Right lobe of liver (tissue), 6 donors: ENCODE measurements around the gene RPP21. TPM values are rescaled to one million over a fixed set of nuclear protein-coding genes. Genes with fewer than 3 reads are reported as not detected.

ENCODE experiments used
- ATAC-seq, 4 donors: fragments of 200-7000 bp; cut with Tn5 transposase; one replicate each; pipeline ENCODE4 v1.9.1; 2020; ENCODE audit warnings: mild to moderate bottlenecking in 4 of 4, moderate library complexity in 4 of 4
- DNase-seq, 3 donors: peaks; one replicate each; pipeline ENCODE4 v3.0.0-alpha.2; 2020
- H3K27ac ChIP-seq, 3 donors: fragments of 200-600 bp; one replicate each; pipeline ENCODE4 v1.8.0; 2022
- H3K27me3 ChIP-seq, 2 donors: fragments of 200-600 bp; one replicate each; pipeline ENCODE4 v1.8.0; 2022
- H3K36me3 ChIP-seq, 4 donors: fragments of 200-600 bp; sonication (generic) in 1 of 4; one replicate each; pipeline versions ENCODE4 v1.5.1 to v1.8.0; 2017 to 2022; ENCODE audit warnings: control low read depth in 1 of 4
- H3K4me1 ChIP-seq, 4 donors: fragments of 200-600 bp; sonication (generic) in 1 of 4; one replicate each; pipeline versions ENCODE4 v1.5.1 to v1.8.0; 2017 to 2022; ENCODE audit warnings: control low read depth in 1 of 4
- H3K4me3 ChIP-seq, 3 donors: fragments of 200-600 bp; one replicate each; pipeline ENCODE4 v1.8.0; 2022
- H3K9me3 ChIP-seq, 4 donors: fragments of 200-600 bp; sonication (generic) in 1 of 4; one replicate each; pipeline versions ENCODE4 v1.5.1 to v1.8.0; 2017 to 2022; ENCODE audit warnings: control low read depth in 1 of 4
- CTCF ChIP-seq, 4 donors: fragments of 200-600 bp in 3 of 4; fragments of 450-650 bp in 1 of 4; IDR thresholded peaks; one replicate each; pipeline versions ENCODE4 v1.5.1 to v1.8.0; 2016 to 2022; ENCODE audit warnings: antibody characterized with exemption in 4 of 4, mild to moderate bottlenecking in 2 of 4
- POLR2A ChIP-seq: fragments of 450-650 bp; IDR thresholded peaks from one replicate; pipeline ENCODE4 v1.6.1; 2017; ENCODE audit warnings: antibody characterized with exemption, mild to moderate bottlenecking
- WGBS: methylation state at CpG from one replicate; pipeline ENCODE4 v1.1.6; 2018; ENCODE audit warnings: low coverage, low lambda C conversion rate; ENCODE audit not compliant: insufficient coverage; ENCODE audit errors: missing lambda C conversion rate; 5-methylcytosine and 5-hydroxymethylcytosine counted together
- intact Hi-C, 2 donors: fragments of 100-400 bp; cut with DNase I; formaldehyde crosslinking; loops; one replicate each; pipeline versions ENCODE4 v1.11.2 to v1.14.1; 2022
- total RNA-seq, 6 experiments: library from RNA; depleted of rRNA in 2 of 6; stranded (reverse); fragments of >200 nt in 2 of 6; fragmentation: NEBNext Ultra II Directional in 3 of 6; extraction: Animal tissue kit (Norgen Biotek cat#: 25700) in 3 of 6; gene quantifications; one replicate each; pipeline versions ENCODE4 v1.1.0 to v1.2.4, GENCODE V29; 2016 to 2023
- donor health status: DM: no; HTN: yes; CAD: no.
- donor health status: DM: no; HTN: no; CAD: no.
- donor health status: DM: no; HTN: no; CAD: no.
- donor health status: DM: no; HTN: yes; CAD: no.
- donor health status: DM: no; HTN: yes; CAD: no.

RPP21 gene
- total RNA-seq, 6 experiments from 2014 or later = 13.8 to 49.5 (median 16.3) TPM

GRCh38 chr6:30327232-30327746 lies 17.7 kb upstream of the RPP21 start:
- peak overlapping the region; percentile 66 to 97 (median 80) for H3K4me3 ChIP-seq
- H3K36me3 ChIP-seq = peaks cover 0 to 18% (median 0%) of the 10 kb centered on the region in 4 donors
- no peaks in the 10 kb centered on the region for H3K27me3 ChIP-seq
- intact Hi-C loops = no loop called here
- under 1% methylated on average over 17 of the region's 17 CpGs for WGBS
- no peaks in the 10 kb centered on the region for H3K9me3 ChIP-seq
- TF ChIP-seq CTCF (IDR thresholded peaks at IDR 0.05) = no peak
- TF ChIP-seq POLR2A = no peak
- H3K4me1 ChIP-seq = peaks cover 0 to 29% (median 4%) of the 10 kb centered on the region in 4 donors
- DNase-seq (no peak), ATAC-seq (no peak)
- peak overlapping the region; percentile 92 to 96 (median 96) for H3K27ac ChIP-seq

DNA sequence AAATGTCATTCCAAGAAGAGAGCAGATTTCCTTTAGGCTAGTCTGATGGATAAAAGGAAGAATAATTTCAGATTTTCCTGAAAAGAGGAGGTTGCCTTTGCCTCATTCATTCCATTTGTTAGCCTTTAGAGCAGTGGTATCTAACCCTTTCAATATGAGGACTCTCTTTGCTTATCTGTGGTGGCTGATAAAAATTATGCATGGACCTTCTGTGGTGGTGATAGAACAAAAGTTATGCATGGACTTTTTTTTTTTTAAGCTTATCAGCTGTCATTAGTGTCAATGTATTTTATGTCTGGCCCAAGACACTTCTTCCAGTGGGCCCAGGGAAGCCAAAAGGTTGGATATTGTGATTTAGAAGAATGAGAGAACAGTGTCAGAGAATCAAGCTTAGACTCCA lies 16.6 kb upstream of the RPP21 start:
- DNase-seq (no peak), ATAC-seq (no peak)
- intact Hi-C loops = no loop called here
- H3K4me1 ChIP-seq = peaks cover 0 to 24% (median 4%) of the 10 kb centered on the region in 4 donors
- no peaks in the 10 kb centered on the region for H3K9me3 ChIP-seq
- peaks cover 0 to 23% (median 0%) of the 10 kb centered on the region in 4 donors for H3K36me3 ChIP-seq
- TF ChIP-seq CTCF (IDR thresholded peaks at IDR 0.05) = no peak
- no peak for TF ChIP-seq POLR2A
- H3K4me3 ChIP-seq = no peak overlapping the region
- no peak overlapping the region for H3K27ac ChIP-seq
- H3K27me3 ChIP-seq = no peaks in the 10 kb centered on the region

DNA sequence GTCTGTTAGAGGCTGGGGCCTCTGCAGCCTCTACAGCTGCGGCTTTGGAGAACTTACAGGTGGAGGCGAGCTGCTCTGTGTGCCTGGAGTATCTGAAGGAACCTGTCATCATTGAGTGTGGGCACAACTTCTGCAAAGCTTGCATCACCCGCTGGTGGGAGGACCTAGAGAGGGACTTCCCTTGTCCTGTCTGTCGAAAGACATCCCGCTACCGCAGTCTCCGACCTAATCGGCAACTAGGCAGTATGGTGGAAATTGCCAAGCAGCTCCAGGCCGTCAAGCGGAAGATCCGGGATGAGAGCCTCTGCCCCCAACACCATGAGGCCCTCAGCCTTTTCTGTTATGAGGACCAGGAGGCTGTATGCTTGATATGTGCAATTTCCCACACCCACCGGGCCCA lies 15.6 kb upstream of the RPP21 start:
- Histone ChIP-seq H3K4me3 (no peak overlapping the region), H3K4me1 (peaks cover 0 to 15% (median 4%) of the 10 kb centered on the region in 4 donors), H3K9me3 (no peaks in the 10 kb centered on the region), H3K36me3 (peaks cover 0 to 23% (median 0%) of the 10 kb centered on the region in 4 donors), H3K27ac (no peak overlapping the region), H3K27me3 (no peaks in the 10 kb centered on the region)
- intact Hi-C loops = no loop called here
- DNase-seq (peak in 1 of 3 donors; percentile 67), ATAC-seq (no peak)
- WGBS = 88% methylated on average over 5 of the region's 12 CpGs
- TF ChIP-seq CTCF (IDR thresholded peaks at IDR 0.05) (no peak), POLR2A (no peak)

GRCh38 chr6:30331981-30332380 lies 13.0 kb upstream of the RPP21 start:
- no peak for ATAC-seq
- no peak overlapping the region for H3K4me3 ChIP-seq
- no peak for DNase-seq
- WGBS = 70% methylated on average over 3 of the region's 3 CpGs
- H3K4me1 ChIP-seq = peaks cover 0 to 3% (median 0%) of the 10 kb centered on the region in 4 donors
- TF ChIP-seq CTCF (IDR thresholded peaks at IDR 0.05) (no peak), POLR2A (no peak)
- intact Hi-C loops = no loop called here
- H3K9me3 ChIP-seq = no peaks in the 10 kb centered on the region
- H3K27ac ChIP-seq = no peak overlapping the region
- H3K36me3 ChIP-seq = peaks cover 0 to 42% (median 0%) of the 10 kb centered on the region in 4 donors
- no peaks in the 10 kb centered on the region for H3K27me3 ChIP-seq
